Right atrium auricular region (tissue), 2 donors: ENCODE results near the gene MAEA. TPM values are rescaled to one million over a fixed set of nuclear protein-coding genes. Genes with fewer than 3 reads are reported as not detected.

Experiments
- DNase-seq: peaks from one replicate; pipeline ENCODE4 v3.0.0-alpha.2; 2019; ENCODE audit warnings: low spot score
- H3K27ac ChIP-seq, 2 donors: fragments of 200-600 bp; sonication (generic); 1 replicate in 1 of 2; 2 replicates in 1 of 2; pipeline ENCODE4 v1.5.1; 2016 to 2019
- H3K27me3 ChIP-seq, 2 donors: fragments of 200-600 bp; sonication (generic); one replicate each; pipeline versions ENCODE4 v1.5.1 to v1.6.0; 2017 to 2019
- H3K36me3 ChIP-seq: fragments of 200-600 bp; sonication (generic); one replicate; pipeline ENCODE4 v1.5.1; 2016
- H3K4me1 ChIP-seq, 2 donors: fragments of 200-600 bp; sonication (generic); one replicate each; pipeline versions ENCODE4 v1.5.1 to v1.6.0; 2017 to 2019
- H3K4me3 ChIP-seq, 2 donors: fragments of 200-600 bp; sonication (generic); 1 replicate in 1 of 2; 2 replicates in 1 of 2; pipeline ENCODE4 v1.5.1; 2017 to 2019; ENCODE audit warnings: mild to moderate bottlenecking in 1 of 2, moderate library complexity in 1 of 2
- H3K9me3 ChIP-seq, 2 donors: fragments of 200-600 bp; sonication (generic); one replicate each; pipeline ENCODE4 v1.5.1; 2019
- total RNA-seq, 2 donors: library from RNA; depleted of rRNA; stranded (reverse); fragments of >200 nt; gene quantifications; one replicate each; pipeline ENCODE4 v1.1.0, GENCODE V29; 2016
- TF ChIP-seq, protein P1 (sequence below), 2 donors: fragments of 200-600 bp; sonication (generic); IDR thresholded peaks; one replicate each; pipeline ENCODE4 v1.5.1; 2019; ENCODE audit warnings: antibody characterized with exemption in 2 of 2

Gene MAEA
- 10 to 100 TPM; 46.0 to 51.7 TPM for total RNA-seq

DNA sequence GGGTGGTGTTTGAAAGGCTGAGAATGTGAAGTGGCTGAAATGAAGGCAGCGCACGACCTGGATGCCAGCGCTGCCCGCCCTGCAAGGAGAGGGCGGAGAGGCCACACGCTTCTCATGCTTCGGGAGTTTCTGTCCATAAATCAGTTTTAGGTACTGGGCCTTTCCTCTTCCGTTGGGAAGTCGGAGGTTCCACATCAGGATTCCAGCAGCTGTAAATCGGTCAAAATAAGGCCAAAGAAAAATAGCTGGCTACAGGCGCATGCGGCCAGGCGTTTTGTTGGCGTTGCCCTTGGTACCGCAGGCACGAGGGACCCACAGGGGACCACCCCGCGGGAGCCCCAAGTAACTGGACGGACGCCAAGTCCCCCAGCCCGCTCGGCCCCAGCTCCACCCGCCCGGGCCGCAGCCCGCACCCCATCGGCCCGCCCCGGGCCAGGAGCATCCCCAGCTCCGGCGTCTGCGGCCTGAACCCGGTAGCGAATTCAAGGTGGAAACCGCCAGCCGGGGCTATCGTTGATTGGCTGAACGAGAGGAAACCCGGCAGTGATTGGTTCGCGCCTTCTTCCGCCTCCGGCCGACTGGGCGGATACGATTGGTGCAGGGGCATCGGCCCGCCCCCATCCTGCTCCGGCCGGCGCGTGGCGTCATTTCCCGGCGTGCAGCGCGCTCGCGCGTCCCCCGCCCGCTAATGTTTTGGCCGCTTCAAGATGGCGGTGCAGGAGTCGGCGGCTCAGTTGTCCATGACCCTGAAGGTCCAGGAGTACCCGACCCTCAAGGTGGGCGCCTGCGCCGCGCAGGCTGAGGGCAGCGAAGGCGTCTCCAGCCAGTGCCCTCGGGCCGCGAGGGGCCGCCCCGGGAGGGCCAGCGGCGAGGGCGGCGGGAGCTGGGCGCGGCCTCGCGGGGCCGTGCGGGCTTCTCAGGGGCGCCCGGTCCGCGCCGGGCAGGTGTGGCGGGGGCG lies at the start of gene MAEA:
Gene MAEA (plus strand): TSS at position 685 of the 958 bp plus-strand sequence. CDS start 23 bp downstream, at position 708.
- DNase-seq: peak; percentile 99
- peak within 1 kb of the TSS; percentile 92 to 96 for H3K4me3 ChIP-seq
- H3K27ac ChIP-seq: peak within 1 kb of the TSS; percentile 89
- H3K36me3 ChIP-seq: no peaks in the 10 kb centered on the region
- no peaks in the 10 kb centered on the region for H3K9me3 ChIP-seq
- TF ChIP-seq, protein P1, sequence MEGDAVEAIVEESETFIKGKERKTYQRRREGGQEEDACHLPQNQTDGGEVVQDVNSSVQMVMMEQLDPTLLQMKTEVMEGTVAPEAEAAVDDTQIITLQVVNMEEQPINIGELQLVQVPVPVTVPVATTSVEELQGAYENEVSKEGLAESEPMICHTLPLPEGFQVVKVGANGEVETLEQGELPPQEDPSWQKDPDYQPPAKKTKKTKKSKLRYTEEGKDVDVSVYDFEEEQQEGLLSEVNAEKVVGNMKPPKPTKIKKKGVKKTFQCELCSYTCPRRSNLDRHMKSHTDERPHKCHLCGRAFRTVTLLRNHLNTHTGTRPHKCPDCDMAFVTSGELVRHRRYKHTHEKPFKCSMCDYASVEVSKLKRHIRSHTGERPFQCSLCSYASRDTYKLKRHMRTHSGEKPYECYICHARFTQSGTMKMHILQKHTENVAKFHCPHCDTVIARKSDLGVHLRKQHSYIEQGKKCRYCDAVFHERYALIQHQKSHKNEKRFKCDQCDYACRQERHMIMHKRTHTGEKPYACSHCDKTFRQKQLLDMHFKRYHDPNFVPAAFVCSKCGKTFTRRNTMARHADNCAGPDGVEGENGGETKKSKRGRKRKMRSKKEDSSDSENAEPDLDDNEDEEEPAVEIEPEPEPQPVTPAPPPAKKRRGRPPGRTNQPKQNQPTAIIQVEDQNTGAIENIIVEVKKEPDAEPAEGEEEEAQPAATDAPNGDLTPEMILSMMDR (IDR thresholded peaks at IDR 0.05): no peak
- H3K27me3 ChIP-seq: no peaks in the 10 kb centered on the region
- H3K4me1 ChIP-seq: peaks cover 0 to 46% of the 10 kb centered on the region in 2 donors

DNA sequence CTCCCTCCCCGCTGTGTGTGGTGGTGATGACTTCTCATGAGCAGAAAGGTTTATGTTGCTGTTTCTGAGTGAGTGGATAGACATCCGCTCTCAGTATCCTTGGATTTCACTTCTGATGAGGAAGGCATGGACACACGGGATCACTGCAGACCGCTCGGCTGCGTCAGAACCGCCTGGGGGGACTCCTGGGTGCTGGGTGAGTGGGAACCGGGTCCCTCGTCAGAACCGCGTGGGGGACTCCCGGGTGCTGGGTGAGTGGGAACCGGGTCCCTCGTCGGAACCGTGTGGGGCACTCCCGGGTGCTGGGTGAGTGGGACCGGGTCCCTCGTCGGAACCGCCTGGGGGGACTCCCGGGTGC lies 49.8 kb upstream of the MAEA start:
- Histone ChIP-seq H3K4me3 (no peak overlapping the region), H3K9me3 (no peaks in the 10 kb centered on the region), H3K36me3 (peaks cover 53% of the 10 kb centered on the region), H3K27ac (no peak overlapping the region), H3K4me1 (peaks cover 0 to 41% of the 10 kb centered on the region in 2 donors), H3K27me3 (no peaks in the 10 kb centered on the region)
- DNase-seq: no peak
- TF ChIP-seq, protein P1 (IDR thresholded peaks at IDR 0.05): no peak

DNA sequence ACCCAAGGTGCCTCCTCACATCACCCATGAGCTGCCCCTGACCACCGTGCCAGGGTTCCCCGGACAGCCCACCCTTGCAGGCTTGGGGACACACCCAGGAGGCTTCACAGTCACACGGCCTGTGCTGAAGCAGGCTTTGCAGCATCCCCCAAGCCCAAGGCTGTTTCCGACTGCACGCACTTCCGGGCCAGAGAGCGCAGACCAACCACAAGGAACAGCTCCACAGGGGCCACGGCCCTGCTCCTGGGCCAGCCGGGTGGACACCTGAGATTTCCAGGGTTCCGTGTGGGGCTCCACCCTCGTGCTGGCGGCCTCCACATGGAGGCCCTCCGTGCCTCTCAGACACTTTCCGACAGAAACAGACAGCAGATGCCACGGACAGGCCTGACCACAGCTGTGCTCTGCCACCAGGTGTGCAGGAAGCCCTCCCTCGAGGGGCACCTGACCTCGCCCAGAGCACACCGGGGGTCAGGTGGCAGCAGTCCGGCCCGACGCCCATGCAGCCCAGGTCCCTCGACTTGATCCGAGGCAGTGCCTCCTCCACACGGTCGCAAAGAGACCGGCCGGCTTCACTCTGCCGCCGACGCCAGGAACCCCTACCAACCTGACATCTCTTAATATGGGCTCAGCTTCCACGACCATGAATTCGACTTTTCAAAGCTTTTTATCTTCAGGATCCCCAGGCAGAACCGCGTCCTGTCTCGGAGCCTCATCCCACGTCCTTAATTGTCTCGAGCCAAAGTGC lies 48.8 kb upstream of the MAEA start:
- peaks cover 0 to 45% of the 10 kb centered on the region in 2 donors for H3K4me1 ChIP-seq
- no peak overlapping the region for H3K4me3 ChIP-seq
- H3K9me3 ChIP-seq: no peaks in the 10 kb centered on the region
- peaks cover 44% of the 10 kb centered on the region for H3K36me3 ChIP-seq
- TF ChIP-seq, protein P1 (IDR thresholded peaks at IDR 0.05): no peak
- no peak overlapping the region for H3K27ac ChIP-seq
- DNase-seq: no peak
- H3K27me3 ChIP-seq: no peaks in the 10 kb centered on the region

DNA sequence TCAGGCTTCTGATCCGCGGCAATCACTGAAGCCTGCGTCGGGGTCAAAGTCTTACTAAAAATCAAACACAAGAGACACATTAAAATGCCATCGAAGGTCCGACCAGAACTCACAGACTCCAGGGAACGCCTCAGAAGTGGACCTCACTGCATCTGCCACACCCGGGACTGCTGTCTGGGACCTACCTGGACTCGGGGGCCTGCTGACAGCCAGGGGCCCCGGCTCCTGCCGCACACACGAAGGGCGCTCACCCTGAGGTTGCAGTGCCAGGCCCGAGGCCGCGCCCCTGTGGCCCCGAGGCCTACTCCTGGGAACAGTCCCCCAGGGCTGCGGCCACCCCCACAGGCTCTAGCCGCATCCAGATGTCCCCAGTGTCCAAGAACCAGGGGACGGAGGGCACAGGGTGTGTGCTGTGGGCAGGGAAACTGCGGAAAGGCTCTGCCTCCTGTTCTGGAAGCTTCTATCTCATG lies 48.2 kb upstream of the MAEA start:
- no peaks in the 10 kb centered on the region for H3K27me3 ChIP-seq
- H3K4me3 ChIP-seq: no peak overlapping the region
- DNase-seq: no peak
- TF ChIP-seq, protein P1 (IDR thresholded peaks at IDR 0.05): no peak
- H3K36me3 ChIP-seq: peaks cover 38% of the 10 kb centered on the region
- H3K9me3 ChIP-seq: no peaks in the 10 kb centered on the region
- peak overlapping the region in 1 of 2 donors; percentile 57 for H3K27ac ChIP-seq
- peaks cover 0 to 52% of the 10 kb centered on the region in 2 donors for H3K4me1 ChIP-seq

DNA sequence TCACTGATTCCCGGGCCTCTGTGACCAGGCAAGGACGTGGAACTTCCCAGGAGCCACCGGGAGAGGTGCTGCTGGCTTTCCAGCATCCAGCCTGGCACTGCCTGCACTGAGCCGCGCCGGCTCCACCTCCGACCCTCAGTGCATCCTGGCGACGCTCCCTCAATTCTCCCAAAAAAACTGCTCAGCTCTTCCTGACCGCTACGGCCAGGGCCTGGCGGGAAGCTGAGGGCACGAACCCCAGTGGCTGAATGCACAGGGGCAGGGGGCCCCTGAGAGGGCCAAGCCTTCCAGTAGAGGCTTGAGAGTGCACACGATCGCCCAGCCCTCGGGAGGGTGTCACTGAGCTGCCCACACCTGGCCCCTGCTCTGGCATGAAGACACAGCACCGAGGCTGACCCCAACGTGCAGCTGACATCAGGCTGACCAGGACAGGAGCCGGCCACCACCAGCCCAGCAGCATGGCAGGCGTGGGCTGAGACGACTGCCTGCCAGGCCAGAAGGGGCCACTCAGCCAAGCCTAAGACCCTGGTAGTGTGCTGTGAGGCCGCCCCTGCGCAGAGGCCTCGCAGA lies 47.7 kb upstream of the MAEA start:
- Histone ChIP-seq H3K27me3 (no peaks in the 10 kb centered on the region), H3K4me3 (no peak overlapping the region), H3K27ac (peak overlapping the region in 1 of 2 donors; percentile 57), H3K9me3 (no peaks in the 10 kb centered on the region), H3K36me3 (peaks cover 34% of the 10 kb centered on the region), H3K4me1 (peaks cover 0 to 57% of the 10 kb centered on the region in 2 donors)
- TF ChIP-seq, protein P1 (IDR thresholded peaks at IDR 0.05): no peak
- no peak for DNase-seq
